GM20431 (cell line): ENCODE data around the gene MCUR1.
"Not testable (repeated sequence)": the region's sequence is repeated elsewhere in the genome, so short reads cannot be mapped to it uniquely, and the experiment has no call there.

ENCODE experiments used
- in situ Hi-C: fragments of 300-500 bp; cut with MseI, MboI; formaldehyde crosslinking; loops from one replicate; pipeline ENCODE4 v1.15.0; 2020; ENCODE audit warnings: low sequenced_read_pairs; ENCODE audit not compliant: unreplicated experiment

The MCUR1 gene

DNA sequence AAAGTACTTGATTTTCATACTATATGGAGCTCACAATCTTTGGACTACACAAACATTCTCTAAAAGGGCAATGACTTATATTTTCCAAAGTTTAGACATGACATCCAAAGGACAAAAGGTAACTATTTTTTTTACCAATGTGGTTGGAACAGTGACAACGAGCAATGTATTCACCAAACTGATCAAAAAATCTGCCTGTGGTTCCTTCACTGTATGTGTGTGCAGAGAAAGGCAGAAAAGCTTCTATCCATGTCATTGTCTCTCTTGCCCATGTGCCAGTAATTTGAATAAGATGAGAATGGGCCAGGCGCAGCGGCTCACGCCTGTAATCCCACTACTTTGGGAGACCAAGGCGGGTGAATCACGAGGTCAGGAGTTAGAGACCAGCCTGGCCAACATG lies 25.5 kb downstream of the MCUR1 start:
- in situ Hi-C loops = no loop called here

DNA sequence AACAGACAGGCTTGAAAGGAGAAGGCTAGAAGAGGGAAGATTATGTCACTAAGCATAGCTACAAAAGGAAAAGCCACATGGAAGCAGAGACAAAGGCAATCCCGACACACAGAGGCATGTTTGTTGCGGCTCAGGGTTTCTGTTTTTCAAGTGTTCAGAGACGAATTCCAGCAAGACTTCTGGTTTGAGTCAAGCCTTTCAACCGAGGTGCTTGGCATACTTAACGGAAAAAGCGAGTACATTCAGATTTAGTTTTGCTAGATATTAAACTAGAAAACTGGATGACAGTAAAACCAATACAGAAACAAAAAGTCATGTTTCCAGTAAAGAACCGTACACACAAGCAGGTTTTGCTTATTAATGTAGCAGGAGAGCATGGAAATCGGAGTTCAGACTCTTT lies 27.2 kb downstream of the MCUR1 start:
- in situ Hi-C loops = no loop called here

DNA sequence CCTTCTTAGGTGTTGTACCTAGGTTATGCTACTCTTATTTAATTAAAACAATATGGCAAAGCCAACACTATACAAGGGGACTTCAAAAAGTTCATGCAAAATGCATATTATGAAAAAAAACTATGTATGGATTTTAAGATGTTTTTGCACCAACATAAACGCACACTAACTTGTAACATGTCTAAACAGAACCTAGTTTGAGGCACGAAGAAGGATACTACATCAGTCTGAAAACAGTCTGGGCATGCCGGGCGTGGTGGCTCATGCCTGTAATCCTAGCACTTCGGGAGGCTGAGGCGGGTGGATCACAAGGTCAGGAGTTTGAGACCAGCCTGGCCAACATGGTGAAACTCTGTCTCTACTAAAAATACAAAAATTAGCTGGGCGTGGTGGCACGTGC lies 34.2 kb downstream of the MCUR1 start:
- in situ Hi-C loops = not testable (repeated sequence)

DNA sequence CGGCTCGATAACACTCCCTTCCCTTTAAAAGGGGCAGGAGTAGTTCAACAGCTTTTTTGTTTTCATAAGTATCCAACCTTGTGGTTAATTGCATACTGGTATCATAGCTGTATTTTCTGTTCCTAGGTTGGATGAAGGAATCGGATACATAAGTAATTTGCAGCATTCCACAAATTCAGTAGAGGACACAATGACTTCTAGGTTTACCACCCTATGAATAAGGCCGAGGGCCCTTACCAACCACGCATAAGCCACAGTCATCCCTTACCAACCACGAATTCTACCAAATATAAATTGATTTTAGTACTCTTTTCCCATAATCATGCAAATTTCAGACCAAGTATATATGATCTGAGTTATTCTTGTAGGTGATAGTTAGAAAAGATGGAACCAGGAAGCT lies 36.3 kb downstream of the MCUR1 start:
- in situ Hi-C loops = no loop called here

DNA sequence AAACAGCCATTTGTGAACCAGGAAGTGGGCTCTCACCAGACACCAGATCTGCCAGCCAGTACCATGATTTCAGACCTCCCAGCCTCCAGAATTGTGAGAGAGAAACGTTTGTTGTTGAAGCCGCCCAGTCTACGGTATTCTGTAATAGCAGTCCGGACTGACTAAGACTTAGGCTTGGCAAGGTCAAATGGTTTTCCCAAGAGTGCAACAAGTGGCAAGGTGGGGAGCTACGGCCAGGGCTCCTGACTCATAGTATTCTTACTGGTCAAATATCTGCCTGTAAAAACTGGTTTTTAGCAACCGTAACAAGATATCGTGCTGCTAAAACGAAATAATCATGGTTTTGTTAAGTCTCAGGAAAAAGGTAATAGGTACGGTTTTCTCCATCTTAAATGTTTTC lies 37.8 kb downstream of the MCUR1 start:
- in situ Hi-C loops = no loop called here

DNA sequence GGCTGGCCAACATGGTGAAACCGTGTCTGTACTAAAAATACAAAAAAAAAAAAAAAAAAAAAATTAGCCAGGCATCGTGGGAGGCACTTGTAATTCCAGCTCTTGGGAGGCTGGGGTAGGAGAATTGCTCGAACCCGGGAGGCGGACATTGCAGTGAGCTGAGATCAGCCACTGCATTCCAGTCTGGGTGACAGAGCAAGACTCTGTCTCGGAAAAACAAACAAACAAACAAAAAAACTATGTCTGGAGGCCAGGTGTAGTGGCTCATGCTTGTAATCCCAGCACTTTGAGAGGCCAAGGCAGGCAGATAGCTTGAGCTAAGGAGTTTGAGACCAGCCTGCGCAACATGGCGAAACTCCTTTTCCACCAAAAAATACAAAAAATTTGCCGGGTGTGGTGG lies 38.9 kb downstream of the MCUR1 start:
- in situ Hi-C loops = not testable (repeated sequence)

DNA sequence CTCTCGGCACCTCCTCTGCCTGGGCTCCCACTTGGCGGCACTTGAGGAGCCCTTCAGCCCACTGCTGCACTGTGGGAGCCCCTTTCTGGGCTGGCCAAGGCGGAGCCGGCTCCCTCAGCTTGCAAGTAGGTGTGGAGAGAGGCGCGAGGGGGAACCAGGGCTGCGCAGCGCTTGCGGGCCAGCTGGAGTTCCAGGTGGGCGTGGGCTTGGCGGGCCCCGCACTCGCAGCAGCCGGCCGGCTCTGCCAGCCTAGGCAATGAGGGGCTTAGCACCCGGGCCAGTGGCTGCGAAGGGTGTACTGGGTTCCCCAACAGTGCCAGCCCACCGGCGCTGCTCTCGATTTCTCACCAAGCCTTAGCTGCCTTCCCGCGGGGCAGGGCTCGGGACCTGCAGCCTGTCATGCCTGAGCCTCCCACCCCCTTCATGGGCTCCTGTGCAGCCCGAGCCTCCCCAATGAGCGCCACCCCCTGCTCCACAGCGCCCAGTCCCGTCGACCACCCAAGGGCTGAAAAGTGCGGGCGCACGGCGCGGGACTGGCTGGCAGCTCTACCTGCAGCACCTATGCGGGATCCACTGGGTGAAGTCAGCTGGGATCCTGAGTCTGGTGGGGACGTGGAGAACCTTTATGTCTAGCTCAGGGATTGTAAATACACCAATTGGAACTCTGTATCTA lies 41.9 kb downstream of the MCUR1 start:
- in situ Hi-C loops = not testable (repeated sequence)

DNA sequence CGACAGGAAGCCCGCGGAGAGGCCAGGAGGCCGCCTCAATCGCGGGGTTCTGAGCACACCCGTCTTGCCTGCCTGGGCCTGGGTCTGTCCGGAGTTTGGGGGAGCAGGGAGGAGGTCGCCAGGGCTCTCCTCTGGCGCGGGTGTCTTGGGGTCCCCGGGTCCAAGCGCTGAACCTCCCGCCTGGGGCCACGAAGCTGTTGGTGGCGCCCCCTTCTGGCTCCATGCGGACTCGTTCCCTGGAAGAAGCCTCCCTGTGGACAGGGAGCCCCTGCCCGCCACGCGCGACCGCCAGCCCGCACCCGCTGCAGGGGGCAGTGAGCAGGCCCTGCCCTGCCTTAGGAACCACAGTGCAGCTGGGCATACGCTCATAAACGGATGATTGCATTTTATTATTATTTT lies 44.7 kb downstream of the MCUR1 start:
- in situ Hi-C loops = no loop called here

DNA sequence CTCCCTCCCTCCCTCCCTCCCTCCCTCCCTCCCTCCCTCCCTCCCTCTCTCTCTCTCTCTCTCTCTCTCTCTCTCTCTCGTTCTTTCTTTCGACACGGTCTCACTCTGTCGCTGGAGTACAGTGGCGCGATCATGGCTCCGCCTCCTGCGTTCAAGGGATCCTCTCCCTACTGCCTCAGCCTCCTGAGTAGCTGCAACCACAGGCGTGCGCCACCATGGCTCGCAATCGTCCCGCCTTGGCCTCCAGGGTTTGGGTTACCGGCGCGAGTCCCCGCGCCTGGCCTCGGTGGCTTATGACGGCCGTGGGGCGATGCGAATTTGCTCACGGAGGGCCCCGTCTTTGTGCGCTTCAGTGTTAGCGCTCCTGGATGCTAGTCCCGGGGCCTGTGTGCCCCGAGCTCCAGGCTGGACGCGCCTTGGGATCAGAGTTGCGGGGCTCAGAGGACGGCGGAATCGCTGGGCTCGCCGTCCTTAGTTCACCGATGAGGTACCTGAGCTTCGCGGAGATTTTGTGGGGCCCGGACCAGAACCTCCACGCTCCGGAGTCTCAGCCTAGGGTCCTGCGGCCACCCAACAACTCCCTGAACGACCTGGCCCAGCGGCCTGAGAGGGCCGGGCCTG lies 45.2 kb downstream of the MCUR1 start:
- in situ Hi-C loops = no loop called here

DNA sequence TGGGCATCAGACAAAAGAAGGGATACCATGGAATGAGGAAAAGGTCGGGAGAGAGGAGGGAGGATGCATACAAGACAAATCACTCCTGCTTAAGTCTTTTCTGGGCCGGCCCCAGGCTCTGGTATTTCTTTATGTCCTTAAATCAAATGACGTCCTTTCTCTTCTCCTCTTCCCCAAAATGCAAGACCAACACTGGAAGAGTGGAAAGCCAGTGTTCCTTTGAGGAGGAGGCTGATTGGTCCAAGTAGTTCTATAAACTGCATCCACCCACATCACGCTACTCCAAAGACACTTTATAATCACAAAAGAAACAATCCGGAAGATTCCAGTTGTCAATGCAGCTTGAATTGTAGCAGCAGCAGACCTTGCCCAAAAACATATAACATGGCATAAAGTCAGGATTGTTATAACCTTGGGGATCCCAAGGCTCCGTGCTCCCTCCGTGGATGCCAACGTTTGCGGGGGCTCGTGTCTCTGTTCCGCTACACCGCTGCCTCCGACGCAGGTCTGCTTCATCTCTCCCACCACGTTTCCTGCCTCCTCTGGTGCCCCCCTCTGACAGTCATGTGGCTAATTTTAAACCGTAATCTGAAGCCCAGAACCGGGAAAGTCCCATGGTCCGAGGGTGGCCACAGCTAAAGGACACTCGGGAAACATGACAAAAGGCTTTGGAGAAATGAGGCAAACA lies 47.1 kb downstream of the MCUR1 start:
- in situ Hi-C loops = no loop called here

DNA sequence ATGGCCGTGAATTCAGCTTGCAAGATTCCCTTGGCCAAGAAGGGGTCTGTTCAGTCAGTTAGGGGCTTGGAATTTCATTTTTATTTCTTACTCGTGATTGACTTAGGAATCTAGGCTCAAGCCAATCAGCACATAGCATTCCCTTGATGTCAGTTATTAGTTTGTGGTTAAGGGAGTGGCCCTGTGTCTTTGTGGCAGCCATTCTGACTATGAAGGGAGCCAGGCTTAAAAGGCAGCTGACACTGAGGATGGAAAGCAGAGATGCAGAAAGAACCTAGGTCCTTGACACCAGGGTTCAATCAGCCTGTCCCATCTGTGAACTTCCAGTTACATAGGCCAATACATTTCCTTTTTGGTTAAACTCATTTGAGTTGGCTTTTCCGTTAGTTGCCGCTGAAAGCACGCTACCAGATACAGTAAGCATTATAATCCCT lies 48.1 kb downstream of the MCUR1 start:
- in situ Hi-C loops = no loop called here

DNA sequence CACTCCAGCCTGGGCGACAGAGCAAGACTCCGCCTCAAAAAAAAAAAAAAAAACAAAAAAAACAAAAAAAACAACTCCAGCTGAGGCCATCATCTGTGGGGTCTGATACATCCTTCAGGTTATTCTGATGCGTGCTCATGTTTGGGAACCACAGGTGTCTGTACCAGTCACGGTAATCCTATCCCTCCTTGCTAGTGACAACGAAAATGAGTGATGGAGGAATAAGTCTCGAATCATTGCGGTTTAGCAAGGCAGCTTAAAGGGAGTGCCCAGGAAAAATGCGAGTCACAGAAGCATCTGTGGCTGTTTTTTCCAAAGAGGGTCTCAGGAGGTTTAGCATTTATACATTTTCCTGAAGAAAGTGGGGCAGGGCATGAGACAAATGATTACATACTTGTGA lies 48.8 kb downstream of the MCUR1 start:
- in situ Hi-C loops = no loop called here

DNA sequence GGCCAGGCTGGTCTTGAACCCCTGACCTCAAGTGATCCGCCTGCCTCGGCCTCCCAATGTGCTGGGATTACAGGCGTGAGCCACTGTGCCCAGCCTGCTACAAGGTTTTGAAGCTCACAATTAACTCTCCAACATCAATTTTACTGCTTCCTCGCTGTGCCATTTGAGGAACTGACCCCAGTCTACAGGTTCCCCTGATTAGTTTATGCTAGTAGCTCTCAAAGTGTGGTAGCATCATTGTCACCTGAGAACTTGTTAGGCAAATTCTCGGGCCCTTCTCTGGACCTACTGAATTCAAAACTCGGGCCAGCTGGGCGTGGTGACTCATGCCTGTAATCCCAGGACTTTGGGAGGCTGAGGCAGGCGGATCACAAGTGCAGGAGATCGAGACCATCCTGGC lies 49.4 kb downstream of the MCUR1 start:
- in situ Hi-C loops = no loop called here

DNA sequence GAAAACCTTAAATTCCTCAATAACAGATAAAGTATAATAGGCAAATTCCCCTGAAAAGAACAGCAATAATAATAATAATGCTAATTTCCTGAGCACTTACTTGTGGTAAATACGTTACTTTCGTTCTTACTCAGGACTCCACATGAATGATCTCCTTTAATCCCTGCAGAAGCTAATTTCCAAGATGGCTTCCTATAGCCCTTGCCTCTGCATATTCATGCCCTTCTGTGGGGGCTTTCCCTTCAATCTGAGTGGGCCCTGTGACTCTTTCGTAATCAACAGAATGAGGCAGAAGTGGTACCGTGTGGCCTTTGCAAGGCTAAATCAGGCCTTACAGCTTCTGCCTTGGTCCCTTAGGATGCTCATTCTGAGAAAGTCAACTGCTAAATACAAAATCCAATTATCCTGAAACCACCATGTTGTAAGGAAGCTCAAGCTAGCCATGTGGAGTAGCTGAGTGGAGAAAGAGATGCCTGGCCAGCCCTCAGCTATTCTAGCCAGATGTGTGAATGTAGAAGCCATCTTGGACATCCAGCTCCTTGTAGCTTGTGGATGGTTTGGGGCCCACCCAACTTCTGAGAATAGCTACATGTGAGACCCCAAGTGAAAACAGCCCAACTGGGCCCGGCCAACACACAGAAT lies 50.5 kb downstream of the MCUR1 start:
- in situ Hi-C loops = no loop called here

DNA sequence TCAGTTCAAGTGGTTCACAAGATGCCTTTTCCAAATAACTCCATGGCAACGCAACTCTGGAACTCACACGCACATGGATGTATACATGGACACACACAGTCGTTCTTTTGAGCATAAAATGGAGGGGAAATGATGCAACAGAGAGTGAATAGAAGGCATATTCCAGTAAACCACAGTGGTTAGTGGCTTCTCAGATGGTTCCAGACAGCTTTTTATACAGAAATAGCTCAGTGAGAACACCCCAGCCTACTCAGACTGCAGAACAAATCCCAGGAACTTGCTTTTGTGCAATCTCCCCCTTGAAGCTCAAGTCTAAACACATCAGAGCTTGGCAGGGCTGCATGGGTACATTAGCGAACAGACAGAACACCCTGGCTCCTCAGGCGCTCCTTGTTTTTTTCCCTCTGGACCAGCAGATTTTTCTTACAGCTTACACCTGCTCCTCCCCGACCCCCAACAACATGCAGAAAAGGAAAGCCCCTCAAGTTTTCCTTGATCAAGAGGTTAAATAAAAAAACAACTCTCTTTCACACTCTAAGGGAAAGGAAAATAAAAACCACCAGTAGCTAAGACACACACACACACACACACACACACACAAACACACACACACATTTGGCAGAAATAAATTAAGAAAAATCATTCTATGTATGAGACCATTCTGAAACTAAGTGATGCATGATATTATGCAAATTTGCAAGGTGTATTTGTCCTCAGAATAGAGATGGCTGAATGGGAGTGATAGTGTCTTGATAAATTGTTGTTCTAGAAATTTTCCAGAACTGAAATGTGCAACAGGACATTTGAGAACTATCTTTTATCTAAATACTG lies 51.5 kb downstream of the MCUR1 start:
- in situ Hi-C loops = no loop called here

DNA sequence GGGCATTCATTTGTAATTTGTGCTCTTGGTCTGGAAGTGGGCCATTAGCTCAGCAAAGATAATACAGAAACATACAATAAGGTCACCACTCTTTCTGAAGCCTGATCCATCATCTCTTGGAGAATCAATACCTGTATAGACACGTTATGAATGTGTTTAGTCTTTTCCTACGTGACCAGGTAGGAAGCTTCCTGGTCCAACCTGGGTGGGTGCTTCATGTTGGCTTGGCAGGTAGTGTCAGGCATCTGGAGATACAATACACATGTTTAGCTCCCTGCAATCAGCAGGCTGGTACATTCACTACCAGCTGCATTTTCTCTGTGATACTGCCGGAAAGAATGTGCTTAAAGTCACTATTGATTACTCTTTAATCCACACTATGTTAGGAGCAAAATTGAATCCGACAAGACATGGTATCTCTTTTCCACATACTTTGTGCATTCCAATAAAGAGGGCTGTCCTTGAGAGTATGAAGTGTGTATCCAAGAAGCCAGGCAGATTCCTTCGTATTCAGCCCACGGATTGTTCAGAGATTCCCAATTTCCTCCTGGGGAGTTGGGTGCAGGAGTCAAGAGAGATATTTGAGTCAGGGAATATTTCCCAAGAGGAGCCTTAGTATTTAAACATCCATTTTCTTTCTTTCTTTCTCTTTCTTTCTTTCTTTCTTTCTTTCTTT lies 52.9 kb downstream of the MCUR1 start:
- in situ Hi-C loops = no loop called here

DNA sequence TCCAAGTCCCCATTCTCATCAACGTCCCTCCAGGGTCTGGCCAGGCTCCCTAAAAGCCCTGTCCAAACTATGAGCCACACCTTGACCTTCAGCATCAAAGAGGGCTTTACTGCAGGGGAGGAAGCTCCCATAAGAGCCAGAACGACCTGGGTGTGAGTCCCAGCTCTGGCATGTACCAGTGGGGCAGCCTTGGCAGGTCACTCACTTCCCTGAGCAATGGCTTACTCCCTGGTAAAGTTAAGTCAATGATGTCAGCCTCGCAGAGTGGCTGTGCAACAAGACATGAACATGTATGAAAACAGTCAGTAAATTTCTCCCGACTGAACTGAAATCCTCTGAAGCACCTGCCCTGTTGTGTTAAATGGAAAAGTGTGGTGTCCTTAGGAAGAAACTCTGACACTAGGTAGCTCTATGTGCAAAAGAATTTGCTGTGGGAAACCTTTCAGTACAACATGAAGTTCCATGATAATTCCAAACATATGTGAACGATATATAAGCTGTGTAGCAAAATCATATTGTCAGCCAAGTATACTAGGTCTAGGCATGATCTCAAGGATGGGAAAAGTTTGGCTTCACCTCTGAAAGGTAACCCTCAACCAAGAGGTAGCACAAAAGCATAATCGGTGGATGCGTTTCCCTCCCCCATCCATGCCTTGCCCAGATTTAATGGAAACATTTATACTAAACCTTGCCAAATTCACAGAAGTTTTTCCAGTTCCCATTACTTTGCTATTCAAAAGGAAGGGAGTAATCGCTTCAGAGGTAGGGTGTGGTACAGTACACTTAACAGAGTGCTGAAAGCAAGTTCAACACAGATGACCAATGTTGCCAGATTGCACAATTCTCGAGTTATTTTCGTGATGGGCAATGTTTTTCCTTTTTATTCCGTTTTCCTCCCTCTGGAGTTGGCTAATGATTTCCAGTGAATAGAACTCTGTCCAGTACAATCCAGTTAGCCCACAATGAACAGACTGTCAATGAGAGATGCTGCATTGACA lies 53.8 kb downstream of the MCUR1 start:
- in situ Hi-C loops = no loop called here

DNA sequence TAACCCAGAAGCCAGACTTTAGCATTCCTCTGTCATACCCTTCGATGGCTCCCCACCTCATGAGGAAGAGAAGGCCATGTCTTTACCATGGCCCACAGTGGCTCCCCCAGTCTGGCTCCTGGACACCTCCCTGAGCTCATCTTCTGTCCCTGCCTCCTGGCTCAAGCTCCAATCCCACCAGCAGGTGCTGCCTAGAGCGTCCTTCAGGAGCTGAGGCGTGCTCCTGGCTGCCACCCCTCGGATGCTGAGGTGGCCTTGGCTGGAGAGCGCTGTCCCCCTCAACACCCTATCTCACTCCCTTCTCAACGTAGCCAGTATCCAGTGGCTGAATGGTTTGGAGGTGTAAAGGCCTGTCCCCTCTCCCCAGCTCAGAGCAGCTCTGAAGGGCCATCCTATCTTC lies 55.3 kb downstream of the MCUR1 start:
- in situ Hi-C loops = no loop called here

DNA sequence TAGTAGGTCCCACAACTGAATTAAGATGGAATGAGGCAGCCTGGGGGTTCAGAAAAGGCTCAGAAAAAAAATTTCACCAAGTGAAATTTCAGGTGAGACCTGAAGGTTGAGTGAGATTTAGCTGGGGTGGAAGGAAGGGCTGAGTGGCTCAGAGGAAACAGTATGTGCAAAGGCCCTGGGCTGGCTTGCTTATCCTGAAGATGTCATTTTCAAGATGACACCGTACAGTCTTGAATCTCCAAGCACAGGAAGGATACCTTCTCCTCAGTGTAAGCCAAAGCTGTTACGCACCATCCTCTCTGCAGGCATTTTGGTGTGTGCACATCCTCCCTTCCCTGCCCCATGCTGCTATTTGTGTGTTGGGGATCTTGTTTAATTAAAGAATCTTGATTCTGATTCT lies 59.7 kb downstream of the MCUR1 start:
- in situ Hi-C loops = no loop called here
